GM19463 (cell line): ENCODE measurements around the gene CALR3.
"Not testable (repeated sequence)": the region's sequence is repeated elsewhere in the genome, so short reads cannot be mapped to it uniquely, and the experiment has no call there.

ENCODE experiments used
- ATAC-seq: cut with Tn5 transposase; IDR thresholded peaks from one replicate; pipeline ENCODE4 v1.9.1; 2021; ENCODE audit warnings: mild to moderate bottlenecking, moderate library complexity; ENCODE audit not compliant: unreplicated experiment

CALR3 gene

GRCh38 chr19:16458391-16459341 is 37.3 kb downstream of the CALR3 start:
- no peak for ATAC-seq

GRCh38 chr19:16457954-16458331 is 38.0 kb downstream of the CALR3 start:
- no peak for ATAC-seq

GRCh38 chr19:16457195-16457953 is 38.6 kb downstream of the CALR3 start:
- ATAC-seq: no peak

- ATAC-seq: no peak
Measured at GRCh38 chr19:16456652-16457194, 39.2 kb downstream of the CALR3 start.

- no peak for ATAC-seq
Measured at GRCh38 chr19:16455489-16455888, 40.5 kb downstream of the CALR3 start.

GRCh38 chr19:16454351-16454918 is 41.5 kb downstream of the CALR3 start:
- ATAC-seq: no peak

- no peak for ATAC-seq
Measured at GRCh38 chr19:16452325-16452724, 43.6 kb downstream of the CALR3 start.

- peak; percentile 44 for ATAC-seq
Measured at GRCh38 chr19:16449330-16449961, 46.5 kb downstream of the CALR3 start.

GRCh38 chr19:16448872-16449271 is 47.1 kb downstream of the CALR3 start:
- not testable (repeated sequence) for ATAC-seq

GRCh38 chr19:16446724-16447368 is 49.1 kb downstream of the CALR3 start:
- no peak for ATAC-seq

GRCh38 chr19:16446108-16446723 is 49.8 kb downstream of the CALR3 start:
- ATAC-seq: peak; percentile 32

- peak; percentile 33 for ATAC-seq
Measured at GRCh38 chr19:16445238-16446107, 50.5 kb downstream of the CALR3 start.

GRCh38 chr19:16444269-16444600 is 51.7 kb downstream of the CALR3 start:
- ATAC-seq: no peak

GRCh38 chr19:16442386-16443276 is 53.3 kb downstream of the CALR3 start:
- no peak for ATAC-seq

- ATAC-seq: no peak
Measured at GRCh38 chr19:16441661-16442162, 54.3 kb downstream of the CALR3 start.

- no peak for ATAC-seq
Measured at GRCh38 chr19:16436780-16437332, 59.1 kb downstream of the CALR3 start.

- no peak for ATAC-seq
Measured at GRCh38 chr19:16435999-16436650, 59.8 kb downstream of the CALR3 start.
